Right ventricle myocardium superior (tissue), 1 donor: ENCODE results near the gene HAUS7. TPM values are rescaled to one million over a fixed set of nuclear protein-coding genes. Genes with fewer than 3 reads are reported as not detected.

Experiments used
- ATAC-seq: fragments of 200-7000 bp; cut with Tn5 transposase; one replicate; pipeline ENCODE4 v1.9.1; 2020; ENCODE audit warnings: mild to moderate bottlenecking; ENCODE audit not compliant: poor library complexity
- DNase-seq: peaks from one replicate; pipeline ENCODE4 v3.0.0-alpha.2; 2020
- intact Hi-C: fragments of 100-400 bp; cut with DNase I; formaldehyde crosslinking; loops from one replicate; pipeline ENCODE4 v1.11.2; 2022
- total RNA-seq: library from RNA; stranded (reverse); fragmentation: NEBNext Ultra II Directional; extraction: Animal tissue kit (Norgen Biotek cat#: 25700); gene quantifications from one replicate; pipeline ENCODE4 v1.2.1, GENCODE V29; 2021
- donor health status: DM: no; HTN: yes; CAD: no; lungs with severe emphysema.

The HAUS7 gene
- total RNA-seq, 1 donor from 2014 or later: 18.6 TPM

- no peak for DNase-seq
- intact Hi-C loops: no loop called here
Measured at GRCh38 chrX:153464116-153464515, 6.3 kb downstream of the HAUS7 start.

GRCh38 chrX:153463556-153463955 lies 6.8 kb downstream of the HAUS7 start:
- no peak for ATAC-seq

More at GRCh38 chrX:153464116-153464515, 6.3 kb downstream of the HAUS7 start:
- no peak for ATAC-seq

GRCh38 chrX:153463031-153463430 lies 7.3 kb downstream of the HAUS7 start:
- DNase-seq (no peak), ATAC-seq (no peak)
- intact Hi-C loops: no loop called here

More at GRCh38 chrX:153463556-153463955, 6.8 kb downstream of the HAUS7 start:
- DNase-seq: no peak
- intact Hi-C loops: no loop called here

- ATAC-seq (no peak), DNase-seq (no peak)
- intact Hi-C loops: no loop called here
Measured at GRCh38 chrX:153462291-153462690, 8.1 kb downstream of the HAUS7 start.

- ATAC-seq (no peak), DNase-seq (peak; percentile 57)
- intact Hi-C loops: no loop called here
Measured at GRCh38 chrX:153460826-153461225, 9.6 kb downstream of the HAUS7 start.

GRCh38 chrX:153459986-153460385 lies 10.4 kb downstream of the HAUS7 start:
- no peak for ATAC-seq

GRCh38 chrX:153458476-153458875 lies 11.9 kb downstream of the HAUS7 start:
- no peak for ATAC-seq
- intact Hi-C loops: no loop called here

More at GRCh38 chrX:153459986-153460385, 10.4 kb downstream of the HAUS7 start:
- DNase-seq: peak; percentile 19
- intact Hi-C loops: no loop called here

GRCh38 chrX:153457827-153458466 lies 12.4 kb downstream of the HAUS7 start:
- intact Hi-C loops: no loop called here
- ATAC-seq (no peak), DNase-seq (peak; percentile 11)

More at GRCh38 chrX:153458476-153458875, 11.9 kb downstream of the HAUS7 start:
- no peak for DNase-seq

- intact Hi-C loops: no loop called here
- peak; percentile 3 for DNase-seq
Measured at GRCh38 chrX:153457136-153457825, 13.1 kb downstream of the HAUS7 start.

GRCh38 chrX:153456704-153457103 lies 13.7 kb downstream of the HAUS7 start:
- ATAC-seq: no peak
- intact Hi-C loops: no loop called here

More at GRCh38 chrX:153457136-153457825, 13.1 kb downstream of the HAUS7 start:
- ATAC-seq: no peak

GRCh38 chrX:153456161-153456560 lies 14.2 kb downstream of the HAUS7 start:
- peak; percentile 68 for DNase-seq
- intact Hi-C loops: no loop called here
- peak; percentile 91 for ATAC-seq

More at GRCh38 chrX:153456704-153457103, 13.7 kb downstream of the HAUS7 start:
- DNase-seq: peak; percentile 7

GRCh38 chrX:153455571-153455970 lies 14.8 kb downstream of the HAUS7 start:
- intact Hi-C loops: no loop called here
- ATAC-seq (no peak), DNase-seq (no peak)

- ATAC-seq (no peak), DNase-seq (no peak)
- intact Hi-C loops: no loop called here
Measured at GRCh38 chrX:153454901-153455550, 15.3 kb downstream of the HAUS7 start.

GRCh38 chrX:153450949-153451277 lies 19.5 kb downstream of the HAUS7 start:
- intact Hi-C loops: no loop called here
- ATAC-seq (no peak), DNase-seq (no peak)

- intact Hi-C loops: no loop called here
- no peak for DNase-seq
Measured at GRCh38 chrX:153450114-153450948, 20.0 kb downstream of the HAUS7 start.

GRCh38 chrX:153449368-153450113 lies 20.8 kb downstream of the HAUS7 start:
- no peak for ATAC-seq
- no peak for DNase-seq
- intact Hi-C loops: no loop called here

More at GRCh38 chrX:153450114-153450948, 20.0 kb downstream of the HAUS7 start:
- no peak for ATAC-seq

GRCh38 chrX:153448556-153449367 lies 21.6 kb downstream of the HAUS7 start:
- DNase-seq: no peak
- no peak for ATAC-seq
- intact Hi-C loops: no loop called here
